Measurements from ENCODE around the gene CEND1. TPM values are rescaled to one million over a fixed set of nuclear protein-coding genes. Genes with fewer than 3 reads are reported as not detected.

CEND1 gene
- total RNA-seq, 1 experiment from 2014 or later: not detected

GRCh38 chr11:772429-773390 is 17.2 kb downstream of the CEND1 start:
- no peak for DNase-seq (ENCODE audit: low read depth)
- in situ Hi-C loops (cut with HindIII; ENCODE audit: low pct_unique_long_range_greater_than_20kb, low sequenced_read_pairs): no loop called here

DNA sequence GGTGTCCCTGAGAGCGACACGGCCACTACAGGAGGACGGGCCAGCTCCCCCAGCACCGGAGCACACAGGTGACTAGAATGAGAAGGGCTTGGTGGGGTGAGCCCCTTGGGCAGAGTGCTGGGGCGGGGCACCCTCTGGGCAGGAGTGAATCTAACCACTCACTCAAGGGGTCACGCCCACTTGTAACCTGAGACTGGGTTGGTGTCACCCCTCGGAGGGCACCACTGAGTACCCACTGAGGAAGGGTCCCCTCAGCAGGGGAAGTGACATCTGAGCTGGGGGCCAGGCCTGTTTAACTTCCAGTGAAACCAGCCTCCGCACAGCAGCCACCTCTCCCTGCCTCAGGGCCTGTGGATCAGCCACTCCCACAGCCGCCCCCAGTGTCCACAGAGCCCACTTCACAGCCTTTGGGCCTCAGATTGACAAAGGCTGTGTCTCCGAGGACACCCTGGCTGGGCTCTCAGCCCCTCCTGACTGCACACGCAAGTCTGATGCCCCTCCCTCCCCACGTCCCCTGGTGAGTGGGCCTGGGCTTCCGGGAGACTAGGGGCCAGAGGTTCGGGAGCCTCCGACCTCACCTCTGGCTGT is 18.2 kb downstream of the CEND1 start:
- in situ Hi-C loops (cut with HindIII; ENCODE audit: low pct_unique_long_range_greater_than_20kb, low sequenced_read_pairs): no loop called here
- no peak for DNase-seq (ENCODE audit: low read depth)

- in situ Hi-C loops (cut with HindIII; ENCODE audit: low pct_unique_long_range_greater_than_20kb, low sequenced_read_pairs): no loop called here
- DNase-seq (ENCODE audit: low read depth): no peak
These were observed 19.0 kb downstream of the CEND1 start for GRCh38 chr11:770642-771616.

DNA sequence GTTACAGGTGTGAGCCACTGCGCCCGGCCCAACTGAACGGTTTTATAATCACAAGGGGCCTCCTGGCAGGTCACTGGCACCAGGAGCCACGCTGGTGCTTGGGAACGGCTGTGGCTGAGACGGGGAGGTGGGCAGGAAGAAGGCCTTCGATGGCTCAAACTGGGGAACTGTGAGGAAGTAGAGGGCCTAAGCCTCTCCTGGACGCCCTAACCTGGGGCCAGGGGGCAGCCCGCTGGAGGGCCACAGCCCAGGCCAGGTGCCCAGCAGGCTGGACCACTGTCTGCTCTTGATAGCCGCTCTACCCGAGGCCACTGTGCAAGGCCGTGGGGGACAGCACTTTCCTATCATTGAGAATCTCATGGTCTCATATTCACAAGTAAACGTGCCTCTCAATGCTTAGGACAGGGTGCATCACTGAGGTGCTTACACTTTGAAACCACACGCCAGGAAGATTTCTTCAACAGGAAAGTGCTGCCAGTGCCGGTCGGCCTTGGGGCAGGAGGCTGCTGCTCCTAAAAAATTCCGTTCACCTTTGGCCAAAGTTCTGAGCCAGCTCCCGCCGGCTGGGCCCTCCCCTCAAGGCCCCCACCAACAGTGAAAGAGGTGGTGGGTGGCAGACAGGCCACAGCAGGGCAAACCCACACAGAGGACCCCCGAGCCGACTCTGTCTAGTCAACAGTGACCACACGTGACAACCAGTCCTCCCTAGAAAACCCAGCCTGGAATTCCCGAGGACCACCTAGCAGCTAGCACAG is 19.8 kb downstream of the CEND1 start:
- in situ Hi-C loops (cut with HindIII; ENCODE audit: low pct_unique_long_range_greater_than_20kb, low sequenced_read_pairs): no loop called here
- DNase-seq (ENCODE audit: low read depth): no peak

DNA sequence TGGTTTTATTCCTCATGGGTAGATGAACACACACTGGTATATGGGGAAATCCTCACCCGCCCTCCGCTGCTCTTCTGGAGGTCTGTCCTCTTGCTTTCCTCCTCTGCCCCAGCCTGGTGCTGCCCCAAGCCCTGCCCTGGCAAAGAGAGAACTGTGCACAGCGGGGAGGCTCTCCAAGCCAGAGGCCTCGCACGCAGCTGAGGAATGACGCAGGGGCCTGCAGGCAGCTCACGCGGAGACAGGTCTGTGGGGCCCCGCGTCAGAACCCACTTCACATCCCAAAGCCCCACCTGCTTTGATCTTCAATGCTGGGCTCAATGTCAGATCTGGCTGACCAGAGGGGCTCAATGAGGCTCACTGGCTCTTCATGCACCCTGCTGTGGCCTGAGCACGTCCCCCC is 22.7 kb downstream of the CEND1 start:
- no peak for DNase-seq (ENCODE audit: low read depth)
- in situ Hi-C loops (cut with HindIII; ENCODE audit: low pct_unique_long_range_greater_than_20kb, low sequenced_read_pairs): no loop called here

DNA sequence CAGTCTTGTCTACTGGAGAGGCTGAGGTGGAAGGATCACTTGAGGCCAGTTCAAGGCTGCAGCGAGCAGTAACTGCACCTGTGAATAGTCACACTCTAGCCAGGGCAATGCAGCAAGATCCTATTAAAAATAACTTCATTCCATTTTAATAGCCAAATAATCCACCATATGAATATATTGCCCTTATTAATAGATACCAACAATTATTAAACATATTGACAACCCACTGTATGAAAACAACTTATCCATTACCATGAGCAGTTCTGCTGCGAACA is 23.0 kb downstream of the CEND1 start:
- in situ Hi-C loops (cut with HindIII; ENCODE audit: low pct_unique_long_range_greater_than_20kb, low sequenced_read_pairs): no loop called here
- DNase-seq (ENCODE audit: low read depth): no peak

- no peak for DNase-seq (ENCODE audit: low read depth)
- in situ Hi-C loops (cut with HindIII; ENCODE audit: low pct_unique_long_range_greater_than_20kb, low sequenced_read_pairs): no loop called here
These were observed 23.6 kb downstream of the CEND1 start for GRCh38 chr11:766106-766935.

- in situ Hi-C loops (cut with HindIII; ENCODE audit: low pct_unique_long_range_greater_than_20kb, low sequenced_read_pairs): no loop called here
- no peak for DNase-seq (ENCODE audit: low read depth)
These were observed 24.1 kb downstream of the CEND1 start for GRCh38 chr11:765802-766091.

GRCh38 chr11:765025-765801 is 24.7 kb downstream of the CEND1 start:
- in situ Hi-C loops (cut with HindIII; ENCODE audit: low pct_unique_long_range_greater_than_20kb, low sequenced_read_pairs): no loop called here
- DNase-seq (ENCODE audit: low read depth): peak; percentile 63

DNA sequence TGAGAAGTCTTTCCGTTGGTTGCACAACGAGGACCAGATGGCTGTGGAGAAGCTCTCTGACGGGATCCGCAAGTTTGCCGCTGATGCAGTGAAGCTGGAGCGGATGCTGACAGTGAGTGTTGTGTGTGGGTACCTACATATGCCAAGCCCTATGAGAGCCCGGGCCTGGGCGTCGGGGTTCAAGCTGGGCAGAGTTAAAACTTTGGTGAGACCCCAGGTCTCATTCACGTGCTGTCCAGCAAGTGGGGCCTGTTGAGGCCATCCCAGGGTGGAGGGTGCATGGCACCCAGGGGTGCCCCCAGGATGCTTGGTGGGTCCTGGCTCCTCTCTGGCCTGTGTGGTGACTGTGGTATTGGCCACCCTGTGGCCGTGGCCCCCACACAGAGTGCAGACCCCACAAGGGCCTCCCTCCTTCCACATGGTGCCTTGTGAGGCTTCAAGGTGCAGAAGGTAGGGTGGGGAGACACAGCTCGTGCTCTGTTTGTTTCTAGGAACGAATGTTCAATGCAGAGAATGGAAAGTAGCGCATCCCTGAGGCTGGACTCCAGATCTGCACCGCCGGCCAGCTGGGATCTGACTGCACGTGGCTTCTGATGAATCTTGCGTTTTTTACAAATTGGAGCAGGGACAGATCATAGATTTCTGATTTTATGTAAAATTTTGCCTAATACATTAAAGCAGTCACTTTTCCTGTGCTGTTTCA is 25.4 kb downstream of the CEND1 start:
- peak; percentile 12 for DNase-seq (ENCODE audit: low read depth)
- in situ Hi-C loops (cut with HindIII; ENCODE audit: low pct_unique_long_range_greater_than_20kb, low sequenced_read_pairs): no loop called here

- DNase-seq (ENCODE audit: low read depth): no peak
- in situ Hi-C loops (cut with HindIII; ENCODE audit: low pct_unique_long_range_greater_than_20kb, low sequenced_read_pairs): no loop called here
These were observed 26.2 kb downstream of the CEND1 start for GRCh38 chr11:763549-764321.

DNA sequence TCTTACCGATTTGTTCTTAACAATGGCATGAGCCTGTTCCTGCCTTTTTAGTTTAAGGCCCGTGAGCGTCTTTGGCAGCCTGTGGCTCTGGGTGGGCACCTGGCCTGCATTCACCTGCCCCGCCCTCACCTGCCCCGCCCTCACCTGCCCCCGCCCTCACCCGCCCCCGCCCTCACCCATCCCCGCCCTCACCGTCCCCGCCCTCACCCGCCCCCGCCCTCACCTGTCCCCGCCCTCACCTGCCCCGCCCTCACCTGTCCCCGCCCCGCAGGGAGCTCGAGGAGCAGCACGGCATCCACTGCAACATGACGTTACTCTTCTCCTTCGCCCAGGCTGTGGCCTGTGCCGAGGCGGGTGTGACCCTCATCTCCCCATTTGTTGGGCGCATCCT is 26.8 kb downstream of the CEND1 start:
- in situ Hi-C loops (cut with HindIII; ENCODE audit: low pct_unique_long_range_greater_than_20kb, low sequenced_read_pairs): no loop called here
- DNase-seq (ENCODE audit: low read depth): no peak

- DNase-seq (ENCODE audit: low read depth): peak; percentile 52
- in situ Hi-C loops (cut with HindIII; ENCODE audit: low pct_unique_long_range_greater_than_20kb, low sequenced_read_pairs): no loop called here
These were observed 27.3 kb downstream of the CEND1 start for GRCh38 chr11:762421-763072.

DNA sequence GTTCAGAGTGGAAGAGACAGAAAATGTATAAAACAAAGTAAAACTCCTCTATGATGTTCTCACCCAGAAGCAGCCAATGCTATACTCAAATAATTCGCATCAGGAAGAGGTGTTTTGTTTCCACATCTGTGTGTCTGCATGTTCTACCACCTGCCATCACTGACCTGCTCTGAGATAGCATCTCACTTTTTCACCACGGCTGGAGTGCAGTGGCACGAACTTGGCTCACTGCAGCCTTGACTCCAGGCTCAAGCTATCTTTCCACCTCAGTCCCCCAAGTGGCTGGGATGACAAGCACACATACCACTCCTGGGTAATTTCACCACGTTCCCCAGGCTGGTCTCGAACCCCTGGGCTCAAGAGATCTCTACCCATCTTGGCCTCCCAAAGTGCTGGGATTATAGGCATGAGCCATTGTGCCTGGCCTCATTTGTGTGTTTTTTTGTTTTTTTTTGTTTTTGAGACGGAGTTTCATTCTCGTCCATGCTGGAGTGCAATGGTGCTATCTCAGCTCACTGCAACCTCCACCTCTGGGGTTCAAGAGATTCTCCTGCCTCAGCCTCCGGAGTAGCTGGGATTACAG is 28.3 kb downstream of the CEND1 start:
- in situ Hi-C loops (cut with HindIII; ENCODE audit: low pct_unique_long_range_greater_than_20kb, low sequenced_read_pairs): no loop called here
- no peak for DNase-seq (ENCODE audit: low read depth)

DNA sequence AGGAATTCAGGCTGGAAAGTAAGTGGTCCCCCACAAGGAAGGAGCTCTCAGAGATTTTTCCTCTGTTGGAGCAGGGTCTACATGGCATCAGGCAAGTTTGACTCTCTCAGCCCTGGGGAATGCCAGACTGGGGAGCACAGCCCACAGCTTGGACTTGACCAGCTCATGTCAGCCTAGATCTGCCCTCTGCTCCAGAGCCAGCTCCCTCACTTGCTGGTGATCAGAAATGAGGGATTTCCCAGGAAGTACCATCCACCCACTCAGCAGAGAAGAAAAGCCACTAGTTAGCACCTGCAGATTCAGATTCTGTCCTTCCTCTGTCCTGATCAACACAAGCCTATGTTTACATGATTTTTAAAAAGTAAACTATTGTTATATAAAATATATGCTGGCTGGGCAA is 29.7 kb downstream of the CEND1 start:
- DNase-seq (ENCODE audit: low read depth): no peak
- in situ Hi-C loops (cut with HindIII; ENCODE audit: low pct_unique_long_range_greater_than_20kb, low sequenced_read_pairs): no loop called here

All from Caki2 (cell line).